GM12892 (cell line): ENCODE data around the gene C1D.

ENCODE experiments used
- POLR2A ChIP-seq: IDR thresholded peaks from 2 replicates; pipeline ENCODE4 v1.6.1; 2011; ENCODE audit warnings: low read depth, low read length, control low read depth
- POLR2AphosphoS5 ChIP-seq: IDR thresholded peaks from 2 replicates; pipeline ENCODE4 v1.6.1; 2011; ENCODE audit warnings: low read depth, low read length, control low read depth
- TAF1 ChIP-seq: IDR thresholded peaks from 2 replicates; pipeline ENCODE4 v1.6.1; 2011; ENCODE audit warnings: low read depth, mild to moderate bottlenecking, control low read depth, low read length, borderline replicate concordance

GRCh38 chr2:68098291-68098797 is 35.5 kb upstream of the C1D start:
- TF ChIP-seq POLR2A, result no peak
- no peak for TF ChIP-seq POLR2AphosphoS5
- TF ChIP-seq TAF1, result no peak
